Heart right ventricle (tissue), 16 donors: ENCODE measurements around the gene CYP3A4. TPM values are rescaled to one million over a fixed set of nuclear protein-coding genes. Genes with fewer than 3 reads are reported as not detected.

Source experiments
- ATAC-seq, 8 donors: fragments of 200-7000 bp; cut with Tn5 transposase; one replicate each; pipeline ENCODE4 v1.9.1; 2020; ENCODE audit warnings: mild to moderate bottlenecking in 8 of 8, moderate library complexity in 8 of 8, moderate number of reproducible peaks in 1 of 8
- DNase-seq, 2 donors: peaks; one replicate each; pipeline ENCODE4 v3.0.0-alpha.2; 2020
- H3K27ac ChIP-seq, 10 donors: fragments of 200-600 bp; sonication (generic) in 2 of 10; one replicate each; pipeline versions ENCODE4 v1.5.0 to v1.8.0; 2020 to 2022; ENCODE audit warnings: mild to moderate bottlenecking in 3 of 10
- H3K27me3 ChIP-seq, 7 donors: fragments of 200-600 bp; one replicate each; pipeline ENCODE4 v1.8.0; 2021 to 2022; ENCODE audit warnings: mild to moderate bottlenecking in 2 of 7
- H3K36me3 ChIP-seq, 9 donors: fragments of 200-600 bp; sonication (generic) in 1 of 9; one replicate each; pipeline versions ENCODE4 v1.5.0 to v1.8.0; 2020 to 2022; ENCODE audit warnings: mild to moderate bottlenecking in 2 of 9
- H3K4me1 ChIP-seq, 9 donors: fragments of 200-600 bp; sonication (generic) in 1 of 9; one replicate each; pipeline versions ENCODE4 v1.5.0 to v1.8.0; 2020 to 2022; ENCODE audit warnings: mild to moderate bottlenecking in 4 of 9
- H3K4me3 ChIP-seq, 10 donors: fragments of 200-600 bp; sonication (generic) in 2 of 10; one replicate each; pipeline versions ENCODE4 v1.5.0 to v1.8.0; 2020 to 2022; ENCODE audit warnings: mild to moderate bottlenecking in 7 of 10, moderate library complexity in 2 of 10
- H3K9me3 ChIP-seq, 11 donors: fragments of 200-600 bp in 10 of 11; sonication (generic) in 2 of 11; one replicate each; pipeline versions ENCODE4 v1.5.0 to v1.8.0; 2013 to 2022; ENCODE audit warnings: mild to moderate bottlenecking in 2 of 11, control low read depth in 1 of 11, moderate library complexity in 1 of 11
- WGBS, 2 donors: extraction: QIAGEN DNeasy Blood & Tissue Kit; methylation state at CpG; one replicate each; pipeline ENCODE4 v1.1.7; 2013; ENCODE audit warnings: inconsistent platforms in 1 of 2; 5-methylcytosine and 5-hydroxymethylcytosine counted together
- intact Hi-C, 10 donors: fragments of 100-400 bp; cut with DNase I; formaldehyde crosslinking; loops; one replicate each; pipeline versions ENCODE4 v1.11.1 to v1.14.2; 2022
- polyA plus RNA-seq, 2 donors: library from polyadenylated mRNA; stranded (reverse); fragments of 200-250 nt; gene quantifications; one replicate each; pipeline ENCODE4 v1.2.3, GENCODE V29; 2013
- total RNA-seq, 10 donors: library from RNA; stranded (reverse); fragmentation: NEBNext Ultra II Directional in 3 of 10; extraction: Animal tissue kit (Norgen Biotek cat#: 25700) in 3 of 10; gene quantifications; one replicate each; pipeline versions ENCODE4 v1.2.1 to v1.2.4, GENCODE V29; 2021 to 2023
- TF ChIP-seq, protein P1 (sequence below), 9 donors: fragments of 200-600 bp; sonication (generic) in 2 of 9; IDR thresholded peaks; one replicate each; pipeline versions ENCODE4 v1.5.0 to v1.8.0; 2021 to 2022; ENCODE audit warnings: antibody characterized with exemption in 9 of 9, mild to moderate bottlenecking in 5 of 9, moderate library complexity in 1 of 9
- donor health status: Arrhythmogenic right ventricular cardiomyopathy.
- donor health status: ischemic (EF 13 %, LVEDD 7.1; RV severe dilation, severe dysfunction).
- donor health status: healthy with polysubstance abuse.
- donor health status: DM: no; HTN: yes; CAD: no.
- donor health status: DM: no; HTN: no; CAD: no.
- donor health status: ischemic (EF 25% LVEDD 6.9; RV normal size, moderate dysfunction).
- donor health status: ischemic (EF 25% LVEDD 5.7; RV mildly dilated, moderate dysfunction).
- donor health status: healthy.
- donor health status: DM: yes; HTN: yes; CAD: no.
- donor health status: Ischemic cardiomyopathy.
- donor health status: ischemic (EF 35%, LVEDD 5.7; RV mildly dilated, moderate dysfunction).
- donor health status: nonischemic (EF 11% LVEDD 7.7; RV severe dilation, severe dysfunction).
- donor health status: DM: yes; HTN: yes; CAD: no.
- donor health status: PGD.
- donor health status: ischemic (EF 29% LVEDD 5.4; RV normal size, mild dysfunction).
- donor health status: nonischemic (EF 23%, LVEDD 6.1; RV moderate dilation, normal function).

CYP3A4 gene
- total and polyA plus RNA-seq, 12 donors, result not detected

DNA sequence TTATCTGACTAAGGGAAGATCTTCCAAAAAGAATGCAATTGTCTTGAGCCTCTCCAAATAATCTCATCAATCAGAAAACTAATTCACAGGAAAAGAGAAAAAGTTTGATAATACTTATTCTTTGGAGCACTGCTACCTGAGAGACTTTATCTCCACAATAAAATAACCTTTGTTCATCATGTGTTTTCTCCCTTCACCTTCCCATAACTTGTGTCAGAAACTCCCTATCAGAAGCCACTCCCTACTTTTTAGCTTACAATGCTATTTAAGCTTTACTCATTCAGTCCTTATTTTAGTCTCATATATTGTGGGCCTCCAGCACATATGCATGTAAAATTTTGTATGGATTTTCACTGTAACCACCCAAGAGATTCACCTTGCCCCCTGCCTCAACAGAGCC lies 44.8 kb upstream of the CYP3A4 start:
- TF ChIP-seq, protein P1, sequence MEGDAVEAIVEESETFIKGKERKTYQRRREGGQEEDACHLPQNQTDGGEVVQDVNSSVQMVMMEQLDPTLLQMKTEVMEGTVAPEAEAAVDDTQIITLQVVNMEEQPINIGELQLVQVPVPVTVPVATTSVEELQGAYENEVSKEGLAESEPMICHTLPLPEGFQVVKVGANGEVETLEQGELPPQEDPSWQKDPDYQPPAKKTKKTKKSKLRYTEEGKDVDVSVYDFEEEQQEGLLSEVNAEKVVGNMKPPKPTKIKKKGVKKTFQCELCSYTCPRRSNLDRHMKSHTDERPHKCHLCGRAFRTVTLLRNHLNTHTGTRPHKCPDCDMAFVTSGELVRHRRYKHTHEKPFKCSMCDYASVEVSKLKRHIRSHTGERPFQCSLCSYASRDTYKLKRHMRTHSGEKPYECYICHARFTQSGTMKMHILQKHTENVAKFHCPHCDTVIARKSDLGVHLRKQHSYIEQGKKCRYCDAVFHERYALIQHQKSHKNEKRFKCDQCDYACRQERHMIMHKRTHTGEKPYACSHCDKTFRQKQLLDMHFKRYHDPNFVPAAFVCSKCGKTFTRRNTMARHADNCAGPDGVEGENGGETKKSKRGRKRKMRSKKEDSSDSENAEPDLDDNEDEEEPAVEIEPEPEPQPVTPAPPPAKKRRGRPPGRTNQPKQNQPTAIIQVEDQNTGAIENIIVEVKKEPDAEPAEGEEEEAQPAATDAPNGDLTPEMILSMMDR (IDR thresholded peaks at IDR 0.05), result no peak
- Histone ChIP-seq H3K4me1 (no peaks in the 10 kb centered on the region), H3K36me3 (no peaks in the 10 kb centered on the region), H3K9me3 (no peaks in the 10 kb centered on the region), H3K27me3 (peaks cover 0 to 7% (median 0%) of the 10 kb centered on the region in 7 donors), H3K27ac (no peak overlapping the region), H3K4me3 (no peak overlapping the region)
- ATAC-seq (no peak), DNase-seq (no peak)
- intact Hi-C loops, result no loop called here

DNA sequence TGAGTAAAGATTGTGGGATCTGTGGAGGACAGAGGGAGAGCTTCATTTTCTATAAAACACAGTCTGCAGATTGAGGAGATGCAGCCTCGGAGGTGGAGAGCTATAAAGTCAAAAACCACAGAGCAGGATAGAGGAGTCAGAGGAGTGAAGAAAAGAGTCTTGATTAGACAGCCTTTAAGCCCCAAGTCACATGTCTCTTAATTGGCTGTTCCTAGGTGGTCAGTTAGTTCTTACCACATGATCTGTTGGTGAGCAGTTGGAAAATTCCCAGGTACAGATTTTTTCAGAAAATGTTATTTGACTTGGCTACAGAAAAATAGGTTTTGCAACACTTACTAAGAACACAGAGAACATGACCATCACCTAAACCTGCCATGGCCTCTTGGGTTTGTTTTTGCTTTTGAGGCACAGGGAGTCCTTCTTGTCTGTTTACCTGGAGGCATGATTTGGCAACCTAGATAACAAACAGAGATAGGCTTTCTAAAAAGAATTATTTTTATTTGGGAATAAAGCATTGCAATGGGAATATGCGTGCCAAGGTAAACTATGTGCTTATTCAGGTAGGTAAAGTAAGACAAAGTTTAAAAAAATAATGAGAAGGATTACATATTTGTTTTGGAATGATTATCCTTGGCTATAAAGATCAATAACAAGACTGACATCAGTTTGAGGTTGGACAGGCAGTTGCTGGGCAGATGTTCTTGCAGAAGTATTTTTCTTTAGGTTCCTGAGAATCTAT lies 43.2 kb upstream of the CYP3A4 start:
- no peaks in the 10 kb centered on the region for H3K9me3 ChIP-seq
- TF ChIP-seq, protein P1 (IDR thresholded peaks at IDR 0.05), result no peak
- no peak overlapping the region for H3K27ac ChIP-seq
- intact Hi-C loops, result no loop called here
- no peak for ATAC-seq
- peaks cover 0 to 7% (median 0%) of the 10 kb centered on the region in 7 donors for H3K27me3 ChIP-seq
- DNase-seq, result no peak
- H3K4me1 ChIP-seq, result no peaks in the 10 kb centered on the region
- no peaks in the 10 kb centered on the region for H3K36me3 ChIP-seq
- 77% methylated on average over 2 of the region's 2 CpGs for WGBS, 2 donors
- no peak overlapping the region for H3K4me3 ChIP-seq

DNA sequence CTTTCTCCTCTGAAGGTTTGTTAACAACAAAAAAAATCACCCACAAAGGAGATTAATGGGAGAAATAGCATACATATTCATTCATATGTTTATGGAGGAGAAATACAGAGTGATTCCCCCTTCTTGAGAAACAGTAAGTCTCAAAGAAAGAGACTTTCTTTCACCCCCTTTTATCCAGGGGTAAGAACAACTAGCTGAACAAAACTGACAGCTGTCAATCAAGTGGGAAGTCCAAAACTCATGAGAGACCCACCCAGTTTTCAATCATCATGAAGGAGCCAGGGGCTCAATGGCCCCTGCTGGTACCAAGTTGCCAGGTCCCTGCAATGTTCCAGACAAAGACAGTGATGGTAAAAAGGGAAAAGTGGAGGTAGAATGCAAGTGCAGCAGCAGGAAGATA lies 41.9 kb upstream of the CYP3A4 start:
- ATAC-seq (no peak), DNase-seq (no peak)
- H3K4me1 ChIP-seq, result no peaks in the 10 kb centered on the region
- H3K9me3 ChIP-seq, result no peaks in the 10 kb centered on the region
- TF ChIP-seq, protein P1 (IDR thresholded peaks at IDR 0.05), result no peak
- intact Hi-C loops, result no loop called here
- H3K27me3 ChIP-seq, result peaks cover 0 to 7% (median 0%) of the 10 kb centered on the region in 7 donors
- no peaks in the 10 kb centered on the region for H3K36me3 ChIP-seq
- no peak overlapping the region for H3K4me3 ChIP-seq
- no peak overlapping the region for H3K27ac ChIP-seq

DNA sequence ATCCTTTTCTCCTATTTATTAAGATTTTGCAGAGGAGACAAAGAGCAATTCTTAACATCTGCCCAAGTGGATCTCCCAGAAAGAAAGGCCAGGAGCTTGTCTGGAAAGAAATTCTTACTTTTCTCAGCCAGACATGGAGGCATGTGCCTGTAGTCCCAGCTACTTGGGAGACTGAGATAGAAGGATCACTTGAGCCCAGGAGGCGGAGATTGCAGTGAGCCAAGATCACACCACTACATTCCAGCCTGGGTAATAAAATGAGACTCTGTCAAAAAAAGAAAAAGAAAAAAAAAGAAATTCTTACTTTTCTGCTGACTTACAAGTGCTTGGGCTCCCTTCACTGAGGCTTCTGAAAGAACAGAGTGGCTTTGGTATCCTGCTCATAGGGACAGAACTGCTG lies 41.5 kb upstream of the CYP3A4 start:
- DNase-seq, result no peak
- H3K4me1 ChIP-seq, result no peaks in the 10 kb centered on the region
- no peak for ATAC-seq
- TF ChIP-seq, protein P1 (IDR thresholded peaks at IDR 0.05), result no peak
- intact Hi-C loops, result no loop called here
- no peak overlapping the region for H3K27ac ChIP-seq
- H3K36me3 ChIP-seq, result no peaks in the 10 kb centered on the region
- no peaks in the 10 kb centered on the region for H3K9me3 ChIP-seq
- no peak overlapping the region for H3K4me3 ChIP-seq
- H3K27me3 ChIP-seq, result peaks cover 0 to 7% (median 0%) of the 10 kb centered on the region in 7 donors
- 75 to 97% methylated on average over 1 of the region's 1 CpG for WGBS, 2 donors
